GM19023 (cell line): ENCODE measurements around the gene UBE2V1.
"Not testable (repeated sequence)": the region's sequence is repeated elsewhere in the genome, so short reads cannot be mapped to it uniquely, and the experiment has no call there.

Source experiments
- ATAC-seq: cut with Tn5 transposase; IDR thresholded peaks from one replicate; pipeline ENCODE4 v1.9.1; 2021; ENCODE audit warnings: mild to moderate bottlenecking, moderate library complexity; ENCODE audit not compliant: unreplicated experiment

The UBE2V1 gene

GRCh38 chr20:50138120-50138478 is 25.1 kb upstream of the UBE2V1 start:
- ATAC-seq: no peak

- ATAC-seq: not testable (repeated sequence)
Measured at GRCh38 chr20:50137702-50138101, 24.8 kb upstream of the UBE2V1 start.

GRCh38 chr20:50136822-50137599 is 24.1 kb upstream of the UBE2V1 start:
- no peak for ATAC-seq

- ATAC-seq: not testable (repeated sequence)
Measured at GRCh38 chr20:50135157-50135556, 22.2 kb upstream of the UBE2V1 start.

GRCh38 chr20:50133474-50134217 is 20.7 kb upstream of the UBE2V1 start:
- ATAC-seq: no peak

- no peak for ATAC-seq
Measured at GRCh38 chr20:50133041-50133440, 20.1 kb upstream of the UBE2V1 start.

GRCh38 chr20:50130995-50131394 is 18.0 kb upstream of the UBE2V1 start:
- ATAC-seq: no peak

- no peak for ATAC-seq
Measured at GRCh38 chr20:50130356-50130723, 17.4 kb upstream of the UBE2V1 start.

- no peak for ATAC-seq
Measured at GRCh38 chr20:50129662-50130355, 16.9 kb upstream of the UBE2V1 start.

- no peak for ATAC-seq
Measured at GRCh38 chr20:50128520-50128905, 15.6 kb upstream of the UBE2V1 start.

GRCh38 chr20:50127587-50128519 is 14.9 kb upstream of the UBE2V1 start:
- no peak for ATAC-seq

- no peak for ATAC-seq
Measured at GRCh38 chr20:50126662-50127061, 13.7 kb upstream of the UBE2V1 start.

GRCh38 chr20:50125279-50125678 is 12.3 kb upstream of the UBE2V1 start:
- ATAC-seq: no peak

GRCh38 chr20:50124496-50124895 is 11.5 kb upstream of the UBE2V1 start:
- ATAC-seq: no peak

- no peak for ATAC-seq
Measured at GRCh38 chr20:50123418-50123817, 10.5 kb upstream of the UBE2V1 start.

GRCh38 chr20:50122763-50123162 is 9.8 kb upstream of the UBE2V1 start:
- no peak for ATAC-seq

GRCh38 chr20:50121858-50122271 is 8.9 kb upstream of the UBE2V1 start:
- no peak for ATAC-seq

- no peak for ATAC-seq
Measured at GRCh38 chr20:50120935-50121693, 8.2 kb upstream of the UBE2V1 start.

GRCh38 chr20:50118203-50118602 is 5.3 kb upstream of the UBE2V1 start:
- ATAC-seq: no peak

- no peak for ATAC-seq
Measured at GRCh38 chr20:50116368-50116999, 3.5 kb upstream of the UBE2V1 start.
